H9 (cell line): ENCODE measurements around the gene MARCHF10. TPM values are rescaled to one million over a fixed set of nuclear protein-coding genes. Genes with fewer than 3 reads are reported as not detected.

Experiments used
- DNase-seq: peaks from one replicate; pipeline ENCODE4 v3.0.0-alpha.2; 2017
- H2AFZ ChIP-seq: one replicate; pipeline ENCODE4 v1.6.1; 2013; ENCODE audit warnings: mild to moderate bottlenecking, low read length, control low read depth, moderate library complexity
- H2AK5ac ChIP-seq: 2 replicates; pipeline ENCODE4 v1.6.1; 2013; ENCODE audit warnings: low read length, control low read depth, mixed read lengths; ENCODE audit not compliant: insufficient read length
- H2BK120ac ChIP-seq: one replicate; pipeline ENCODE4 v1.6.1; 2013; ENCODE audit warnings: low read depth, mild to moderate bottlenecking, low read length, control low read depth, inconsistent platforms; ENCODE audit not compliant: poor library complexity, severe bottlenecking
- H2BK12ac ChIP-seq: 2 replicates; pipeline ENCODE4 v1.6.1; 2013; ENCODE audit warnings: low read length, control low read depth, mixed read lengths, low read depth; ENCODE audit not compliant: insufficient read length
- H2BK15ac ChIP-seq: 2 replicates; pipeline ENCODE4 v1.6.1; 2013; ENCODE audit warnings: low read depth, low read length, control low read depth
- H2BK20ac ChIP-seq: one replicate; pipeline ENCODE4 v1.6.1; 2013; ENCODE audit warnings: low read depth, mild to moderate bottlenecking, low read length, control low read depth, inconsistent platforms; ENCODE audit not compliant: poor library complexity, severe bottlenecking
- H2BK5ac ChIP-seq: 2 replicates; pipeline ENCODE4 v1.6.1; 2013; ENCODE audit warnings: low read length, control low read depth, mixed read lengths; ENCODE audit not compliant: insufficient read length
- H3K14ac ChIP-seq: 2 replicates; pipeline ENCODE4 v1.6.1; 2013; ENCODE audit warnings: low read length, control low read depth; ENCODE audit not compliant: insufficient read depth
- H3K18ac ChIP-seq: 2 replicates; pipeline ENCODE4 v1.6.1; 2013; ENCODE audit warnings: low read depth, mild to moderate bottlenecking, mixed read lengths, low read length, control low read depth; ENCODE audit not compliant: insufficient read length
- H3K23ac ChIP-seq: 2 replicates; pipeline ENCODE4 v1.6.1; 2013; ENCODE audit warnings: low read length, control low read depth, mixed read lengths, low read depth; ENCODE audit not compliant: insufficient read length
- H3K23me2 ChIP-seq: 2 replicates; pipeline ENCODE4 v1.6.1; 2013; ENCODE audit warnings: low read depth, mild to moderate bottlenecking, mixed read lengths, low read length, control low read depth; ENCODE audit not compliant: insufficient read length, poor library complexity, severe bottlenecking
- H3K27ac ChIP-seq: 2 replicates; pipeline ENCODE4 v1.5.1; 2013; ENCODE audit warnings: low read length, control low read depth, mixed read lengths, low read depth; ENCODE audit not compliant: insufficient read length
- H3K27me3 ChIP-seq: 2 replicates; pipeline ENCODE4 v1.6.1; 2013; ENCODE audit warnings: low read length, control low read depth, inconsistent platforms; ENCODE audit not compliant: insufficient read depth
- H3K4ac ChIP-seq: 2 replicates; pipeline ENCODE4 v1.6.1; 2013; ENCODE audit warnings: low read depth, mild to moderate bottlenecking, control low read depth, inconsistent platforms, low read length, moderate library complexity
- H3K4me1 ChIP-seq: 2 replicates; pipeline ENCODE4 v1.6.1; 2013; ENCODE audit warnings: low read length, control low read depth, inconsistent platforms; ENCODE audit not compliant: insufficient read depth
- H3K4me2 ChIP-seq: 2 replicates; pipeline ENCODE4 v1.6.1; 2013; ENCODE audit warnings: low read length, control low read depth, mixed read lengths; ENCODE audit not compliant: insufficient read length, insufficient read depth
- H3K56ac ChIP-seq: 2 replicates; pipeline ENCODE4 v1.6.1; 2013; ENCODE audit warnings: low read depth, mild to moderate bottlenecking, mixed read lengths, low read length, control low read depth; ENCODE audit not compliant: insufficient read length
- H3K79me1 ChIP-seq: 2 replicates; pipeline ENCODE4 v1.6.1; 2013; ENCODE audit warnings: low read depth, mild to moderate bottlenecking, moderate library complexity, low read length, control low read depth, inconsistent platforms; ENCODE audit not compliant: insufficient read depth, poor library complexity, severe bottlenecking
- H3K79me2 ChIP-seq: 2 replicates; pipeline ENCODE4 v1.6.1; 2013; ENCODE audit warnings: low read length, control low read depth, inconsistent platforms; ENCODE audit not compliant: insufficient read depth
- H3K9ac ChIP-seq: 2 replicates; pipeline ENCODE4 v1.6.1; 2013; ENCODE audit warnings: low read length, control low read depth, mixed read lengths; ENCODE audit not compliant: insufficient read length; ENCODE audit errors: extremely low read depth
- H3K9me3 ChIP-seq: one replicate; pipeline ENCODE4 v1.6.1; 2013; ENCODE audit warnings: low read depth, low read length, inconsistent platforms; ENCODE audit not compliant: control insufficient read depth
- H3T11ph ChIP-seq: one replicate; pipeline ENCODE4 v1.6.1; 2013; ENCODE audit warnings: mild to moderate bottlenecking, low read length, control low read depth, inconsistent platforms
- H4K20me1 ChIP-seq: one replicate; pipeline ENCODE4 v1.6.1; 2013; ENCODE audit not compliant: control insufficient read depth, insufficient read length, insufficient read depth
- H4K5ac ChIP-seq: 2 replicates; pipeline ENCODE4 v1.6.1; 2013; ENCODE audit warnings: low read depth, mild to moderate bottlenecking, mixed read lengths, low read length, control low read depth; ENCODE audit not compliant: insufficient read length
- H4K8ac ChIP-seq: replicated peaks from 2 replicates; pipeline ENCODE4 v1.6.1; 2013; ENCODE audit warnings: low read length, control low read depth, mixed read lengths, low read depth; ENCODE audit not compliant: insufficient read length
- H4K91ac ChIP-seq: 2 replicates; pipeline ENCODE4 v1.6.1; 2013; ENCODE audit warnings: low read depth, mild to moderate bottlenecking, moderate library complexity, mixed read lengths, low read length, control low read depth; ENCODE audit not compliant: insufficient read length
- H3K27ac Mint-ChIP-seq, 3 experiments: 2 replicates in 2 of 3; 3 replicates in 1 of 3; pipeline ENCODE4 v1.8.0; 2020 to 2021; ENCODE audit warnings: mixed read lengths in 3 of 3, mild to moderate bottlenecking in 1 of 3, moderate library complexity in 1 of 3
- H3K27me3 Mint-ChIP-seq: 2 replicates; pipeline ENCODE4 v1.8.0; 2021; ENCODE audit warnings: low read depth, mild to moderate bottlenecking, moderate library complexity, mixed read lengths
- H3K36me3 Mint-ChIP-seq, 3 experiments: 2 replicates in 2 of 3; 3 replicates in 1 of 3; pipeline ENCODE4 v1.8.0; 2020 to 2021; ENCODE audit warnings: low read depth in 3 of 3, mixed read lengths in 3 of 3; ENCODE audit not compliant: insufficient read depth in 1 of 3
- H3K4me1 Mint-ChIP-seq, 2 experiments: 2 replicates each; pipeline ENCODE4 v1.8.0; 2020; ENCODE audit warnings: mixed read lengths in 2 of 2
- H3K4me3 Mint-ChIP-seq, 2 experiments: 2 replicates in 1 of 2; 3 replicates in 1 of 2; pipeline ENCODE4 v1.8.0; 2020 to 2021; ENCODE audit warnings: mild to moderate bottlenecking in 2 of 2, mixed read lengths in 2 of 2, moderate library complexity in 1 of 2
- H3K9me3 Mint-ChIP-seq, 2 experiments: 2 replicates in 1 of 2; 3 replicates in 1 of 2; pipeline ENCODE4 v1.8.0; 2020; ENCODE audit warnings: mild to moderate bottlenecking in 2 of 2, mixed read lengths in 2 of 2, moderate library complexity in 1 of 2
- CTCF ChIP-seq: fragments of 200-600 bp; sonication (generic); conservative IDR thresholded peaks from 3 replicates; pipeline ENCODE4 v1.8.0; 2021; ENCODE audit warnings: antibody characterized with exemption, mild to moderate bottlenecking
- WGBS: extraction: QIAGEN DNeasy Blood & Tissue Kit; methylation state at CpG from one replicate; pipeline ENCODE4 v1.1.7; 2013; ENCODE audit warnings: missing lambda C conversion rate, low lambda C conversion rate, mixed read lengths; ENCODE audit not compliant: insufficient read length; ENCODE audit errors: extremely low coverage; 5-methylcytosine and 5-hydroxymethylcytosine counted together
- total RNA-seq: library from RNA; stranded (reverse); gene quantifications from 2 replicates; pipeline ENCODE4 v1.2.1, GENCODE V29; 2021

Gene MARCHF10
- total RNA-seq, 1 experiment from 2014 or later = not detected

GRCh38 chr17:62673614-62674362 is 134.3 kb downstream of the MARCHF10 start:
- no peaks in the 10 kb centered on the region for H3K79me1 ChIP-seq
- H2BK120ac ChIP-seq = no peak overlapping the region
- H2BK5ac ChIP-seq = no peak overlapping the region
- no peak overlapping the region for H3K4ac ChIP-seq
- no peaks in the 10 kb centered on the region for H4K20me1 ChIP-seq
- no peaks in the 10 kb centered on the region for H3K9me3 ChIP-seq
- H3K23me2 ChIP-seq = no peaks in the 10 kb centered on the region
- H2AK5ac ChIP-seq = no peak overlapping the region
- no peaks in the 10 kb centered on the region for H3K27me3 ChIP-seq
- H3K9me3 Mint-ChIP-seq = no peaks in the 10 kb centered on the region
- H3K56ac ChIP-seq = no peak overlapping the region
- no peak overlapping the region for H3T11ph ChIP-seq
- no peak for TF ChIP-seq CTCF
- no peaks in the 10 kb centered on the region for H3K79me2 ChIP-seq
- no peak overlapping the region for H3K23ac ChIP-seq
- peaks cover 5 to 15% of the 10 kb centered on the region in 2 experiments; a peak in 3 of 4 replicates for H3K4me1 Mint-ChIP-seq
- peaks cover 0 to 4% (median 4%) of the 10 kb centered on the region in 3 experiments; a peak in 1 of 7 replicates for H3K36me3 Mint-ChIP-seq
- no peak overlapping the region for H3K27ac ChIP-seq
- no peak for DNase-seq
- no peak overlapping the region for H3K9ac ChIP-seq
- H2BK15ac ChIP-seq = no peak overlapping the region
- no peaks in the 10 kb centered on the region for H3K27me3 Mint-ChIP-seq
- H3K14ac ChIP-seq = no peak overlapping the region
- no peak overlapping the region for H3K4me3 Mint-ChIP-seq
- no peak overlapping the region for H4K91ac ChIP-seq
- peak overlapping the region in 2 of 3 experiments; percentile 61 to 72; a peak in 2 of 7 replicates for H3K27ac Mint-ChIP-seq
- no peak overlapping the region for H4K8ac ChIP-seq
- WGBS = no CpG with 5 or more reads among the region's 20 CpGs
- H2BK20ac ChIP-seq = no peak overlapping the region
- no peak overlapping the region for H2BK12ac ChIP-seq
- no peak overlapping the region for H2AFZ ChIP-seq
- H3K4me1 ChIP-seq = no peaks in the 10 kb centered on the region
- H3K4me2 ChIP-seq = no peak overlapping the region
- H4K5ac ChIP-seq = no peak overlapping the region
- H3K18ac ChIP-seq = no peak overlapping the region
